HepG2 (cell line): ENCODE data around the gene AKAP1. TPM values are rescaled to one million over a fixed set of nuclear protein-coding genes. Genes with fewer than 3 reads are reported as not detected.

Experiments
- ATAC-seq: fragments of 200-7000 bp; cut with Tn5 transposase; 3 replicates; pipeline ENCODE4 v1.9.1; 2020; ENCODE audit warnings: mild to moderate bottlenecking, moderate library complexity
- BruUV-seq: library from RNA; stranded (reverse); fragments of 400-500 nt; replicated peaks from 2 replicates; lab custom pipeline; 2021; lab: Mats Ljungman, UMichigan
- CTCF ChIA-PET: fragments of 300-600 bp; formaldehyde crosslinking; extraction: SDS; loops from one replicate; lab custom pipeline; 2021; ENCODE audit warnings: low total read pairs, inconsistent platforms, low intra/inter-chr PET ratio; lab: Yijun Ruan, JAX
- POLR2A ChIA-PET: fragments of 350-600 bp; sonication (Branson Sonifier 250); formaldehyde crosslinking; loops from one replicate; lab custom pipeline; 2020; ENCODE audit warnings: antibody characterized with exemption, inconsistent platforms; lab: Yijun Ruan, JAX
- DNase-seq: peaks from one replicate; pipeline ENCODE4 v3.0.0-alpha.2; 2015; ENCODE audit warnings: low spot score
- FAIRE-seq: peaks from 3 replicates; lab custom pipeline; 2011; peaks lifted over from hg19 to GRCh38; lab: Jason Lieb, UNC
- H2AFZ ChIP-seq: one replicate; pipeline ENCODE4 v1.6.1; 2011; ENCODE audit warnings: low read length, inconsistent platforms
- H3K27ac ChIP-seq: fragments of 300-600 bp; 3 replicates; pipeline ENCODE4 v1.8.0; 2011; ENCODE audit warnings: mixed run types, mild to moderate bottlenecking, mixed read lengths, low read length, inconsistent platforms; ENCODE audit not compliant: insufficient read depth; ENCODE audit errors: extremely low read length
- H3K27me3 ChIP-seq, 2 experiments: fragments of 200-600 bp in 1 of 2; 2 replicates in 1 of 2; 3 replicates in 1 of 2; pipeline versions ENCODE4 v1.6.0 to v1.8.0; 2011; ENCODE audit warnings: low read length in 2 of 2, mild to moderate bottlenecking in 2 of 2, moderate library complexity in 2 of 2, inconsistent platforms in 1 of 2; ENCODE audit not compliant: insufficient read depth in 2 of 2, control insufficient read depth in 1 of 2
- H3K36me3 ChIP-seq, 2 experiments: fragments of 200-600 bp in 1 of 2; replicated peaks in 1 of 2; 2 replicates in 1 of 2; 3 replicates in 1 of 2; pipeline versions ENCODE4 v1.5.1 to v1.8.0; 2011; ENCODE audit warnings: low read length in 2 of 2, inconsistent platforms in 1 of 2; ENCODE audit not compliant: insufficient read depth in 2 of 2, control insufficient read depth in 1 of 2
- H3K4me1 ChIP-seq: 2 replicates; pipeline ENCODE4 v1.5.1; 2012; ENCODE audit warnings: low read length, inconsistent platforms; ENCODE audit not compliant: insufficient read depth
- H3K4me2 ChIP-seq: 2 replicates; pipeline ENCODE4 v1.6.0; 2011; ENCODE audit warnings: low read depth, low read length, inconsistent platforms
- H3K4me3 ChIP-seq, 3 experiments: fragments of 200-600 bp in 1 of 3; sonication (generic), shearing (Covaris generic) in 1 of 3; replicated peaks in 1 of 3; 2 replicates each; pipeline ENCODE4 v1.5.1; 2011 to 2016; ENCODE audit warnings: low read length in 3 of 3, inconsistent platforms in 2 of 3, low read depth in 2 of 3, mild to moderate bottlenecking in 2 of 3, control low read depth in 1 of 3, mixed read lengths in 1 of 3; ENCODE audit not compliant: insufficient read depth in 1 of 3
- H3K79me2 ChIP-seq: one replicate; pipeline ENCODE4 v1.6.1; 2011; ENCODE audit warnings: low read length, inconsistent platforms; ENCODE audit not compliant: insufficient read depth
- H3K9ac ChIP-seq: 2 replicates; pipeline ENCODE4 v1.6.0; 2011; ENCODE audit warnings: mild to moderate bottlenecking, low read depth, low read length, inconsistent platforms; ENCODE audit not compliant: insufficient read depth
- H3K9me3 ChIP-seq: 2 replicates; pipeline ENCODE4 v1.5.1; 2012; ENCODE audit warnings: mild to moderate bottlenecking, low read length
- H4K20me1 ChIP-seq: 2 replicates; pipeline ENCODE4 v1.6.0; 2011; ENCODE audit warnings: inconsistent platforms, mild to moderate bottlenecking, low read length, moderate library complexity; ENCODE audit not compliant: insufficient read depth
- MZF1 ChIP-seq: sonication (generic); formaldehyde crosslinking; IDR thresholded peaks from 2 replicates; pipeline ENCODE4 v1.8.1; 2023; ENCODE audit warnings: mild to moderate bottlenecking, missing genetic modification reagents, borderline replicate concordance
- TBP ChIP-seq: sonication (generic); formaldehyde crosslinking; IDR thresholded peaks from 2 replicates; pipeline ENCODE4 v1.5.0; 2020; ENCODE audit warnings: missing genetic modification reagents
- THAP8 ChIP-seq: sonication (generic); formaldehyde crosslinking; IDR thresholded peaks from 2 replicates; pipeline ENCODE4 v1.5.1; 2020; ENCODE audit warnings: missing genetic modification reagents, mild to moderate bottlenecking, borderline replicate concordance
- ZNF3 ChIP-seq: IDR thresholded peaks from 2 replicates; pipeline ENCODE4 v1.7.0; 2017; ENCODE audit warnings: inconsistent platforms
- ZNF547 ChIP-seq: sonication (generic); formaldehyde crosslinking; IDR thresholded peaks from 2 replicates; pipeline ENCODE4 v1.5.1; 2020; ENCODE audit warnings: mild to moderate bottlenecking, missing genetic modification reagents
- WGBS: methylation state at CpG from one replicate; pipeline ENCODE4 v1.1.6; 2017; ENCODE audit warnings: low lambda C conversion rate; 5-methylcytosine and 5-hydroxymethylcytosine counted together
- in situ Hi-C: cut with HindIII; loops from 2 replicates; pipeline ENCODE4 v1.10.0; 2017; ENCODE audit warnings: low pct_unique_long_range_greater_than_20kb; ENCODE audit not compliant: extremely low pct_ligation_motif_present
- intact Hi-C: fragments of 100-400 bp; cut with micrococcal nuclease; formaldehyde crosslinking; loops from one replicate; pipeline ENCODE4 v1.10.0; 2022; ENCODE audit not compliant: unreplicated experiment
- polyA plus RNA-seq, 8 experiments: library from polyadenylated mRNA; depleted of rRNA in 3 of 8; stranded (reverse) in 7 of 8; unstranded in 1 of 8; fragments of >200 nt; fragmentation: Illumina TruSeq in 4 of 8; extraction: Trizol in 4 of 8; gene quantifications; 2 replicates each; pipeline versions ENCODE4 v1.2.1 to v1.2.3, GENCODE V29; 2011 to 2016; ENCODE audit warnings: low read depth in 4 of 8, missing spikeins in 1 of 8, mixed read lengths in 1 of 8; ENCODE audit not compliant: insufficient read depth in 1 of 8
- total RNA-seq, 5 experiments: library from RNA; depleted of rRNA; stranded (reverse); fragments of >200 nt; fragmentation: Illumina TruSeq; extraction: Trizol; gene quantifications; 2 replicates each; pipeline ENCODE4 v1.2.3, GENCODE V29; 2016; ENCODE audit warnings: low read depth in 1 of 5
- TF ChIP-seq, protein P1 (sequence below): sonication (generic); formaldehyde crosslinking; IDR thresholded peaks from 2 replicates; pipeline ENCODE4 v1.4.0; 2020; ENCODE audit warnings: low read depth, mild to moderate bottlenecking, missing genetic modification reagents

AKAP1 gene
- total and polyA plus RNA-seq, 2 of the 13 experiments (the other 11 are each of a cell fraction or from before 2014, with no cell fraction given), result 101 to 131 TPM

- no peak overlapping the region for H3K9ac ChIP-seq
- H3K27ac ChIP-seq, result no peak overlapping the region
- peaks cover 32% of the 10 kb centered on the region for H4K20me1 ChIP-seq
- no peak for DNase-seq
- ChIA-PET POLR2A (interaction anchor here (8.9 kb wide), 1 partner anchor 23 kb away, joined by 82 read pairs; the partner anchor contains the start of gene AKAP1), CTCF (no interaction called here)
- 92% methylated on average over 5 of the region's 5 CpGs for WGBS
- no peaks in the 10 kb centered on the region for H3K9me3 ChIP-seq
- H3K4me3 ChIP-seq, result no peak overlapping the region
- ATAC-seq, result no peak
- H2AFZ ChIP-seq, result no peak overlapping the region
- no TSS peak for BruUV-seq
- peaks cover 45 to 91% of the 10 kb centered on the region in 2 experiments for H3K36me3 ChIP-seq
- in situ Hi-C loops, result loop anchor here (10.0 kb wide), 1 partner anchor 95 kb away; no protein-coding TSS in a partner anchor
- H3K4me2 ChIP-seq, result no peak overlapping the region
- intact Hi-C loops, result loop anchor here (5.0 kb wide), 1 partner anchor 103 kb away; no protein-coding TSS in a partner anchor
- H3K79me2 ChIP-seq, result peaks cover 52% of the 10 kb centered on the region
- H3K4me1 ChIP-seq, result peaks cover 70% of the 10 kb centered on the region
- TF ChIP-seq ZNF3 (CRISPR knock-in tag) (no peak), THAP8 (CRISPR knock-in tag) (no peak), MZF1 (CRISPR knock-in tag) (no peak), ZNF547 (no peak), TBP (CRISPR knock-in tag) (no peak)
- TF ChIP-seq, protein P1, sequence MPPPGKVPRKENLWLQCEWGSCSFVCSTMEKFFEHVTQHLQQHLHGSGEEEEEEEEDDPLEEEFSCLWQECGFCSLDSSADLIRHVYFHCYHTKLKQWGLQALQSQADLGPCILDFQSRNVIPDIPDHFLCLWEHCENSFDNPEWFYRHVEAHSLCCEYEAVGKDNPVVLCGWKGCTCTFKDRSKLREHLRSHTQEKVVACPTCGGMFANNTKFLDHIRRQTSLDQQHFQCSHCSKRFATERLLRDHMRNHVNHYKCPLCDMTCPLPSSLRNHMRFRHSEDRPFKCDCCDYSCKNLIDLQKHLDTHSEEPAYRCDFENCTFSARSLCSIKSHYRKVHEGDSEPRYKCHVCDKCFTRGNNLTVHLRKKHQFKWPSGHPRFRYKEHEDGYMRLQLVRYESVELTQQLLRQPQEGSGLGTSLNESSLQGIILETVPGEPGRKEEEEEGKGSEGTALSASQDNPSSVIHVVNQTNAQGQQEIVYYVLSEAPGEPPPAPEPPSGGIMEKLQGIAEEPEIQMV, result no peak
- no peak for FAIRE-seq
- no peaks in the 10 kb centered on the region for H3K27me3 ChIP-seq
Measured at GRCh38 chr17:57110152-57110542, 25.1 kb downstream of the AKAP1 start.
